Stomach (tissue), 9 donors: Measurements from ENCODE around the gene TAGLN2. TPM values are rescaled to one million over a fixed set of nuclear protein-coding genes. Genes with fewer than 3 reads are reported as not detected.
A peak's percentile ranks its signal among the peaks of the same experiment; 100 is the strongest.

Experiments used
- DNase-seq, 2 donors: peaks; one replicate each; pipeline versions ENCODE4 v3.0.0 to v3.0.0-alpha.2; 2013 to 2019
- H3K27ac ChIP-seq, 5 donors: fragments of 200-600 bp in 4 of 5; sonication (generic) in 4 of 5; one replicate each; pipeline ENCODE4 v1.5.1; 2013 to 2019; ENCODE audit warnings: mild to moderate bottlenecking in 1 of 5, moderate library complexity in 1 of 5
- H3K27me3 ChIP-seq, 3 donors: fragments of 200-600 bp; sonication (generic); one replicate each; pipeline ENCODE4 v1.5.1; 2017 to 2019; ENCODE audit warnings: mixed run types in 1 of 3
- H3K36me3 ChIP-seq, 4 donors: fragments of 200-600 bp; sonication (generic); 1 replicate in 3 of 4; 2 replicates in 1 of 4; pipeline ENCODE4 v1.5.1; 2016 to 2019
- H3K4me1 ChIP-seq, 4 donors: fragments of 200-600 bp; sonication (generic); one replicate each; pipeline ENCODE4 v1.5.1; 2016 to 2019
- H3K4me3 ChIP-seq, 4 donors: fragments of 200-600 bp; sonication (generic) in 3 of 4; one replicate each; pipeline ENCODE4 v1.5.1; 2016 to 2019; ENCODE audit warnings: mild to moderate bottlenecking in 1 of 4
- H3K9me3 ChIP-seq, 4 donors: fragments of 200-600 bp; sonication (generic); one replicate each; pipeline ENCODE4 v1.5.1; 2016 to 2019
- EP300 ChIP-seq: sonication (generic); formaldehyde crosslinking; IDR thresholded peaks from one replicate; pipeline ENCODE4 v1.6.1; 2017; ENCODE audit warnings: antibody characterized with exemption
- POLR2A ChIP-seq, 4 donors: fragments of 450-650 bp; IDR thresholded peaks; one replicate each; pipeline ENCODE4 v1.6.1; 2016; ENCODE audit warnings: antibody characterized with exemption in 4 of 4, control low read depth in 2 of 4, mild to moderate bottlenecking in 1 of 4, moderate library complexity in 1 of 4
- POLR2AphosphoS5 ChIP-seq, 3 donors: sonication (generic); formaldehyde crosslinking; IDR thresholded peaks; one replicate each; pipeline ENCODE4 v1.6.1; 2016; ENCODE audit warnings: antibody characterized with exemption in 3 of 3
- WGBS, 5 donors: extraction: QIAGEN DNeasy Blood & Tissue Kit in 3 of 5; methylation state at CpG; one replicate each; pipeline versions ENCODE4 v1.1.5 to v1.1.7; 2013 to 2018; 5-methylcytosine and 5-hydroxymethylcytosine counted together
- intact Hi-C: fragments of 100-400 bp; cut with DNase I; formaldehyde crosslinking; loops from one replicate; pipeline ENCODE4 v1.15.1; 2023; ENCODE audit warnings: low total_unique reads
- polyA plus RNA-seq, 3 donors: library from polyadenylated mRNA; stranded (reverse); fragments of 200-250 nt; gene quantifications; one replicate each; pipeline ENCODE4 v1.2.3, GENCODE V29; 2013
- total RNA-seq, 5 donors: library from RNA; depleted of rRNA; stranded (reverse); fragments of >200 nt; gene quantifications; one replicate each; pipeline versions ENCODE4 v1.1.0 to v1.2.3, GENCODE V29; 2014 to 2016
- TF ChIP-seq, protein P1 (sequence below), 7 experiments: fragments of 450-650 bp in 4 of 7; fragments of 200-600 bp in 3 of 7; sonication (generic) in 3 of 7; IDR thresholded peaks; one replicate each; pipeline ENCODE4 v1.5.1; 2016 to 2019; ENCODE audit warnings: antibody characterized with exemption in 7 of 7, control low read depth in 2 of 7, mild to moderate bottlenecking in 1 of 7
- donor health status: healthy with polysubstance abuse.
- donor health status: Bipolar disorder and iron deficiency.
- donor health status: healthy.

Gene TAGLN2
- total and polyA plus RNA-seq, 8 donors = 49.0 to 1,290 (median 292) TPM

- intact Hi-C loops = no loop called here
- Histone ChIP-seq H3K36me3 (peaks cover 29 to 53% (median 39%) of the 10 kb centered on the region in 4 donors), H3K4me3 (peak overlapping the region in 1 of 4 donors; percentile 1), H3K4me1 (peaks cover 68 to 100% (median 86%) of the 10 kb centered on the region in 4 donors), H3K9me3 (no peaks in the 10 kb centered on the region), H3K27me3 (no peaks in the 10 kb centered on the region), H3K27ac (peak overlapping the region; percentile 49 to 99 (median 77))
- TF ChIP-seq POLR2AphosphoS5 (IDR thresholded peaks at IDR 0.05) = peak in 2 of 3 donors; percentile 8 to 17
- TF ChIP-seq, protein P1, sequence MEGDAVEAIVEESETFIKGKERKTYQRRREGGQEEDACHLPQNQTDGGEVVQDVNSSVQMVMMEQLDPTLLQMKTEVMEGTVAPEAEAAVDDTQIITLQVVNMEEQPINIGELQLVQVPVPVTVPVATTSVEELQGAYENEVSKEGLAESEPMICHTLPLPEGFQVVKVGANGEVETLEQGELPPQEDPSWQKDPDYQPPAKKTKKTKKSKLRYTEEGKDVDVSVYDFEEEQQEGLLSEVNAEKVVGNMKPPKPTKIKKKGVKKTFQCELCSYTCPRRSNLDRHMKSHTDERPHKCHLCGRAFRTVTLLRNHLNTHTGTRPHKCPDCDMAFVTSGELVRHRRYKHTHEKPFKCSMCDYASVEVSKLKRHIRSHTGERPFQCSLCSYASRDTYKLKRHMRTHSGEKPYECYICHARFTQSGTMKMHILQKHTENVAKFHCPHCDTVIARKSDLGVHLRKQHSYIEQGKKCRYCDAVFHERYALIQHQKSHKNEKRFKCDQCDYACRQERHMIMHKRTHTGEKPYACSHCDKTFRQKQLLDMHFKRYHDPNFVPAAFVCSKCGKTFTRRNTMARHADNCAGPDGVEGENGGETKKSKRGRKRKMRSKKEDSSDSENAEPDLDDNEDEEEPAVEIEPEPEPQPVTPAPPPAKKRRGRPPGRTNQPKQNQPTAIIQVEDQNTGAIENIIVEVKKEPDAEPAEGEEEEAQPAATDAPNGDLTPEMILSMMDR (IDR thresholded peaks at IDR 0.05) = no peak
- DNase-seq = peak in 1 of 2 donors; percentile 77
- WGBS, 5 donors = 33 to 68% (median 49%) methylated on average over 5 of the region's 5 CpGs
Observed at GRCh38 chr1:159917533-159918351, 7.6 kb downstream of the TAGLN2 start.

DNA sequence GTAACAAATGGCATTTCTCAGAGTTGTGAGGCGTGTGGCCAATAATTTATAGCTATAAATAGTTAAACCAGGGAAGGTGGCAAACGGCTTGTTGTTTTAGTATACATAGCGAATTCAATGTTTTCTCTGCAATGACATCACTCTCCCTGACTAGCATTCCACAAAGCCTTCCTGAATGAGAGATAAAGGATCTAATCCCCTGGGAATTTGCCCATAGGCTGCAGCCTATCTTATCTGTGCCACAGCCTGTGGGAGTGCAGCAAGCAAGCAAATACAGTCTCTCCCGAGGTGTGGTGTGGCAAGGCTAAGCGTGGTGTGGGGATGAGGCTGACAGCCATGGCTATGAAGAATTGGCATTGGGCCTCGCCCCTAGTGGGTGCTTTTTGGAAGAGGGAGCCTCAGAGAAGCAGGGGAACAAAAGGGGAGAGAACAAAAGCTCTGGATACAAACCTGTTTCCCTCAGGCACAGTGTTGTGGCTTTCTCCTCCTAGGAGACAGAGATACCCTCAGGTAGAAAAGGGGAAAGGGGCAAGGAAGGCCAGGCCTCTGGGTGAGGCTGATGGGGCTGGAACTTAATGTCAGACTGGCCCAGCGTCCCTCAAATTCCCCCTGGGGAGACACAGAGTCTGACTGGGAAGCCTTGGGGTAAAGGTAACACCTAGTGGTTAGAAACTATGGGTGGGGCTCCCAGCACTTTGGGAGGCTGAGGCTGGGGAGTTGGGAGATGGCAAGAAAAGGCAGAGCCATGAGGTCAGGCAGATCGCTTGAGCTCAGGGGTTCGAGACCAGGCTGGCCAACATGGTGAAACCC, 8.9 kb downstream of the TAGLN2 start:
- H3K36me3 ChIP-seq = peaks cover 29 to 53% (median 39%) of the 10 kb centered on the region in 4 donors
- DNase-seq = peak; percentile 60 to 78
- TF ChIP-seq, protein P1 (IDR thresholded peaks at IDR 0.05) = no peak
- TF ChIP-seq POLR2A (IDR thresholded peaks at IDR 0.05) = no peak
- no peak for TF ChIP-seq EP300
- TF ChIP-seq POLR2AphosphoS5 (IDR thresholded peaks at IDR 0.05) = peak in 2 of 3 donors; percentile 87 to 88

DNA sequence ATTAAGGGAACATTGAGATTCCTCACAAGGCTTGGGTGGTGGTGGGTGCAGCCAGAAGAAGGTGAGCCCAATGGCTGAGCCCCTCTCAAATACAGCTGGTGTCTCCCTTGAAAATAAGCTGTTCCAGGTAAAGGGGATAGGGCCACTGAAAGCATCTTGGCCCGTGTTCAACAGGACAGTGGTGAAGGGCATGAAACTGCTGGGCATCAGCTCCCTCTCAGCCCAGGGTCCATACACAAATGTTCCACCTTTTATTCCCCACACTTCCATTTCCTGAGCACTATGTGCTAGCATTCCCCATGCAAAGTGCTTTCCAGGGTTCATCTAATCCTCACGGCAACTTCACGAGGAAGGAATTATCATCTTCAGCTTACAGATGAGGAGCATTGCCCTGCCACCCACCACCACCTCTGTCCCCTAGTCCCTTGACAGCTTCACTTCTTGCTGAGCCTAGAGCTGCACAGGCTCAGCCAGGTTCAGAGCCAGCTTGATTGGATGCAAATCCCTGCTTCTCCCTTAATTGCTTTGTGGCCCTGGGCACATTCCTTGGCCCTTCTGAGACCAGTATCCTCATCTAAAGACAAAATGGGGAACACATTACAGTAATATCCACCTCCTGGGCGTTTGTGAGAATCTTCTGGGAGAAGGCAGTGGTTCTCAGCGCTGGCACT, 9.6 kb downstream of the TAGLN2 start:
- 26 to 48% (median 32%) methylated on average over 5 of the region's 5 CpGs for WGBS, 5 donors
- no peaks in the 10 kb centered on the region for H3K9me3 ChIP-seq
- intact Hi-C loops = no loop called here
- no peaks in the 10 kb centered on the region for H3K27me3 ChIP-seq
- no peak overlapping the region for H3K4me3 ChIP-seq
- H3K4me1 ChIP-seq = peaks cover 73 to 100% (median 86%) of the 10 kb centered on the region in 4 donors
- no peak for DNase-seq
- peak overlapping the region; percentile 52 to 99 (median 77) for H3K27ac ChIP-seq
- peaks cover 29 to 49% (median 38%) of the 10 kb centered on the region in 4 donors for H3K36me3 ChIP-seq
- TF ChIP-seq POLR2A (IDR thresholded peaks at IDR 0.05) (no peak), POLR2AphosphoS5 (IDR thresholded peaks at IDR 0.05) (no peak), EP300 (no peak)
- TF ChIP-seq, protein P1 (IDR thresholded peaks at IDR 0.05) = no peak

More for the DNA sequence above, 8.9 kb downstream of the TAGLN2 start:
- peak overlapping the region; percentile 67 to 99 (median 77) for H3K27ac ChIP-seq
- WGBS, 5 donors = 33 to 38% (median 36%) methylated on average over 9 of the region's 9 CpGs
- intact Hi-C loops = no loop called here
- no peak overlapping the region for H3K4me3 ChIP-seq
- no peaks in the 10 kb centered on the region for H3K9me3 ChIP-seq
- H3K4me1 ChIP-seq = peaks cover 68 to 100% (median 85%) of the 10 kb centered on the region in 4 donors
- no peaks in the 10 kb centered on the region for H3K27me3 ChIP-seq
